ENCODE data around the gene VPS54. TPM values are rescaled to one million over a fixed set of nuclear protein-coding genes. Genes with fewer than 3 reads are reported as not detected.

Gene VPS54
- total RNA-seq, 1 donor from 2014 or later: 28.2 TPM

- Mint-ChIP-seq H3K9me3 (ENCODE audit: low read depth) (peaks cover 3% of the 10 kb centered on the region), H3K27me3 (no peaks in the 10 kb centered on the region), H3K27ac (peak overlapping the region; percentile 98), H3K36me3 (ENCODE audit: insufficient read depth) (no peaks in the 10 kb centered on the region), H3K4me1 (ENCODE audit: low read depth) (peaks cover 34% of the 10 kb centered on the region), H3K4me3 (ENCODE audit: low read depth) (peak overlapping the region; percentile 99)
- DNase-seq (ENCODE audit: low spot score, unreplicated experiment): no peak
- no peak for TF ChIP-seq CTCF (IDR thresholded peaks at IDR 0.05; ENCODE audit: unreplicated experiment)
These were observed 176.8 kb downstream of the VPS54 start for GRCh38 chr2:63842149-63843061.

Other genes starting within 250 kb of the VPS54 start
- 76.6 and 81.2 TPM in 2 replicates for gene UGP2, start 177.5 kb downstream of the VPS54 start, total RNA-seq
- gene PELI1, start 125.0 kb upstream of the VPS54 start, total RNA-seq: 68.4 and 72.4 TPM in 2 replicates